SK-N-MC (cell line): ENCODE data around the gene PLVAP.

Experiments used
- EZH2 ChIP-seq: fragments of 200-600 bp; sonication (generic); IDR thresholded peaks from one replicate; pipeline ENCODE4 v1.6.1; 2017; ENCODE audit warnings: antibody characterized with exemption
- FOXP2 ChIP-seq: optimal IDR thresholded peaks from 2 replicates; pipeline ENCODE3; 2011; ENCODE audit warnings: mild to moderate bottlenecking, moderate library complexity; ENCODE audit not compliant: insufficient read depth; ENCODE audit errors: extremely low read length, control extremely low read depth
- POLR2AphosphoS5 ChIP-seq: IDR thresholded peaks from 2 replicates; pipeline ENCODE4 v1.6.1; 2012; ENCODE audit warnings: mild to moderate bottlenecking, low read depth, low read length, borderline replicate concordance

GRCh38 chr19:17336872-17337674 lies 40.1 kb downstream of the PLVAP start, which contains the start of gene GTPBP3:
- TF ChIP-seq EZH2, result no peak
- peak; percentile 91 for TF ChIP-seq POLR2AphosphoS5
- no peak for TF ChIP-seq FOXP2
